D721Med (cell line): ENCODE measurements around the gene NTMT1.

Experiments used
- DNase-seq: peaks from one replicate; pipeline ENCODE4 v3.0.0; 2011; ENCODE audit warnings: low spot score; ENCODE audit not compliant: insufficient read length
- FAIRE-seq: peaks from 2 replicates; lab custom pipeline; 2011; peaks lifted over from hg19 to GRCh38; lab: Jason Lieb, UNC
- CTCF ChIP-seq: IDR thresholded peaks from 2 replicates; pipeline ENCODE4 v1.5.1; 2012; ENCODE audit warnings: mild to moderate bottlenecking, control low read depth; ENCODE audit not compliant: insufficient read depth; ENCODE audit errors: missing control alignments

Gene NTMT1

GRCh38 chr9:129679537-129679936 is 53.6 kb downstream of the NTMT1 start:
- no peak for TF ChIP-seq CTCF
- FAIRE-seq, result no peak
- DNase-seq, result no peak

- TF ChIP-seq CTCF, result no peak
- no peak for DNase-seq
- no peak for FAIRE-seq
Observed at GRCh38 chr9:129681924-129682323, 56.0 kb downstream of the NTMT1 start.

GRCh38 chr9:129682381-129682780 is 56.4 kb downstream of the NTMT1 start:
- no peak for FAIRE-seq
- no peak for TF ChIP-seq CTCF
- DNase-seq, result no peak

DNA sequence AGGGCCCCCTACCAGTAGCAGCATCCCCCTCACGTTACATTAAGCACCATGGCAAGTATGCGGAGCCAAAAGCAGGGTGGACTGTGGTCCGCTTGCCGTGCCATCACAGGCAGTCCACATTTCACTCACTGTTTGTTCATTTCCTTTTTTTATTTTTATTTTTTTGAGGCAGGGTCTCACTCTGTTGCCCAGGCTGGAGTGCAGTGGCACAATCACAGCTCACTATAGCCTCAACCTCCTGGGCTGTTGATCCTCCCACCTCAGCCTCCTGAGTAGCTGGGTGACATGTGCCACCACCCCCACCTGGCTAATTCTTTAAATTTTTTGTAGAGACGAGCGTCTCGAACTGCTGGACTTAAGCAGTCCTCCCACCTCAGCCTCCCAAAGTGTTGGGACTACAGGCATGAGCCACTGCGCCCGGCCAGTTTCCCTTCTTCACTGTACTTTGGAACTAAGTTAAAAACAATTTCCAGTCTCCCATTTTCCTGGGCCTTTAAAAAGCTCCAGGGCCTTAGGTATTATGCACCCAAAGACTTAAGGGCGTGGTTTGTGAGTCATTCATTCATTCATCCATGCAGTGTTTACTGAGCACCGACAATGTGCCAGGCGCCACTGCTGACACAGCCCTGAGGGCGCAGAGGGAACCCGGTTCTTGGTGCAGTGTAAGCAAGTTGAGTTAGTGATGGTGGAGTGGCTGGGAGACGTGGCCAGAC is 59.4 kb downstream of the NTMT1 start:
- DNase-seq, result no peak
- no peak for FAIRE-seq
- TF ChIP-seq CTCF, result no peak
